Measurements from ENCODE around the gene CCT7.

GRCh38 chr2:73265298-73266060 is 31.4 kb downstream of the CCT7 start:
- TF ChIP-seq GATA2 (IDR thresholded peaks at IDR 0.05; ENCODE audit: low read depth, low read length), result no peak
- TF ChIP-seq GATA3 (IDR thresholded peaks at IDR 0.05; ENCODE audit: low read depth, low read length), result no peak

Measured in SH-SY5Y (cell line).